ENCODE measurements around the gene MUC12.

DNA sequence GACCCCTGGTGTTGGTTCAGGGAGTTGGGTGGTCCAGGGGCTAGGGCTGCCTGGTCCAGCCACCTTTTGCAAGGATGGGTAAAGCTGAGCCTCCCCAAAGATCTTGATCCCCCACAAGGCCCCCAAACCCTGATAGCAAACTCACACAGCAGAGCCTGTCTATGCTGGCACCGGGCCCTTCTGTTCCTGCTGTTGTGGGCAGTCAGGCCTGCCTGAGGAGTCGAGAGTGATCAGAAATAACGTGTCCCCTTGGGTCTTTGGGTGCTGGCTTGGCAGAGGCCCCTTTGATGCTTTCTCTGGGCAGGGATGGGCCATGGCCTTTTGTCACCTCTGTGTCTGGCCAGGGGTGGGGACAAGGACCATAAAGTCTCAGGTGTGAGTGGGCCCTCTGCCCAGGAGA is 715 bp upstream of the MUC12 start:
- TF ChIP-seq POLR2A (IDR thresholded peaks at IDR 0.05; ENCODE audit: low read depth, low read length) (no peak), POLR2AphosphoS5 (IDR thresholded peaks at IDR 0.05; ENCODE audit: insufficient read depth, low read depth, low read length) (no peak), JUN (IDR thresholded peaks at IDR 0.05; ENCODE audit: borderline replicate concordance, insufficient read depth, insufficient read length, low read depth) (no peak), EZH2 (IDR thresholded peaks at IDR 0.05; ENCODE audit: borderline replicate concordance, low read depth, low read length, severe bottlenecking) (no peak), FOS (IDR thresholded peaks at IDR 0.05; ENCODE audit: borderline replicate concordance, insufficient read depth, low read length) (no peak), GATA2 (IDR thresholded peaks at IDR 0.05; ENCODE audit: insufficient read depth, insufficient read length, low read depth, low read length) (no peak), MYC (IDR thresholded peaks at IDR 0.05; ENCODE audit: low read depth, low read length) (no peak)
- TF ChIP-seq, protein P1, sequence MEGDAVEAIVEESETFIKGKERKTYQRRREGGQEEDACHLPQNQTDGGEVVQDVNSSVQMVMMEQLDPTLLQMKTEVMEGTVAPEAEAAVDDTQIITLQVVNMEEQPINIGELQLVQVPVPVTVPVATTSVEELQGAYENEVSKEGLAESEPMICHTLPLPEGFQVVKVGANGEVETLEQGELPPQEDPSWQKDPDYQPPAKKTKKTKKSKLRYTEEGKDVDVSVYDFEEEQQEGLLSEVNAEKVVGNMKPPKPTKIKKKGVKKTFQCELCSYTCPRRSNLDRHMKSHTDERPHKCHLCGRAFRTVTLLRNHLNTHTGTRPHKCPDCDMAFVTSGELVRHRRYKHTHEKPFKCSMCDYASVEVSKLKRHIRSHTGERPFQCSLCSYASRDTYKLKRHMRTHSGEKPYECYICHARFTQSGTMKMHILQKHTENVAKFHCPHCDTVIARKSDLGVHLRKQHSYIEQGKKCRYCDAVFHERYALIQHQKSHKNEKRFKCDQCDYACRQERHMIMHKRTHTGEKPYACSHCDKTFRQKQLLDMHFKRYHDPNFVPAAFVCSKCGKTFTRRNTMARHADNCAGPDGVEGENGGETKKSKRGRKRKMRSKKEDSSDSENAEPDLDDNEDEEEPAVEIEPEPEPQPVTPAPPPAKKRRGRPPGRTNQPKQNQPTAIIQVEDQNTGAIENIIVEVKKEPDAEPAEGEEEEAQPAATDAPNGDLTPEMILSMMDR (IDR thresholded peaks at IDR 0.05; ENCODE audit: extremely low read depth in 1 of 2, insufficient read depth in 1 of 2, low read depth in 1 of 2, low read length in 2 of 2) = no peak

Measured in endothelial cell of umbilical vein (primary cell).